ENCODE data around the gene PADI4.

GRCh38 chr1:17392199-17392740, 84.3 kb downstream of the PADI4 start:
- TF ChIP-seq CTCF (IDR thresholded peaks at IDR 0.05; ENCODE audit: extremely low read depth in 1 of 2, insufficient read depth in 1 of 2, low read depth in 1 of 2, low read length in 2 of 2) (no peak), POLR2AphosphoS5 (IDR thresholded peaks at IDR 0.05; ENCODE audit: insufficient read depth, low read depth, low read length) (no peak), EZH2 (IDR thresholded peaks at IDR 0.05; ENCODE audit: borderline replicate concordance, low read depth, low read length, severe bottlenecking) (no peak), POLR2A (IDR thresholded peaks at IDR 0.05; ENCODE audit: low read depth, low read length) (no peak)
